ENCODE results near the gene REXO2.

The REXO2 gene

DNA sequence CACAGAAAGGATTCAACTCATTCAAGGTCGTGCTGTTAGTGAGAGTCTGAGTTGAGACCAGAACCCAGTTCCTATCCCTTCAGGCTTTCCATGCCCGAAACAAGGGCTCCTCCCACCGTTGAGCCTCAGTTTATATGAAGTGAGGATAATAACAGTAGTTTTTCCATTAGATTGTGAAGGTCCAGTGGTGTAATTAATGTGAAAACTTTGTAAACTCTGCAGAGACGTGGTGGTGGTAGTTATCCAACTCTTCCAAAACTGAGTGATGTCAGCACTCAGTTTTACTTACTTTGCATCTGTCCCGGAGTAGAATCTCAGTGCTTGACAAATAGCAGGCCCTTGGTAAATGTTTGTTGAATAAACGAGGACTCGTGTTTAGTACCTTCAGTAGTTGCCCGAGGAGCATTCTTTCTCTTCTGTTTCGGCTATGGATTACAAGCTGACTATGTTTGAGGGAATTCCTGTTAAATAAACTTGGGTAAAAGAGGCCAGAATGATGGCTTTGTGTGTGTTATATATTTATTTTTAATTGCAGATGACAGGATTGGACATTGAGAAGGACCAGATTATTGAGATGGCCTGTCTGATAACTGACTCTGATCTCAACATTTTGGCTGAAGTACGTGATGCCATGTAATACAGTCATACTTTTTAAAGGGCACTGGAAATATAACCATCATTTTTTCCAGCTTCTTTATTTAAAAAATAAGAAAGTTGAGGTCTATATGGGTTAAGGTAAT, 1.0 kb downstream of the REXO2 start:
- Histone ChIP-seq H3K27ac (ENCODE audit: low read depth in 2 of 2, low read length in 2 of 2) (peak overlapping the region; percentile 79 to 80), H3K27me3 (ENCODE audit: control insufficient read depth in 2 of 2, insufficient read depth in 2 of 2, low read length in 2 of 2) (no peaks in the 10 kb centered on the region), H3K9ac (ENCODE audit: low read depth in 1 of 2, low read length in 2 of 2) (peak overlapping the region; percentile 80 to 83), H3K36me3 (ENCODE audit: control insufficient read depth in 2 of 2, insufficient read depth in 2 of 2, low read length in 2 of 2) (peaks cover 4 to 7% of the 10 kb centered on the region in 2 donors), H3K4me3 (ENCODE audit: low read length in 2 of 2) (peak overlapping the region; percentile 91), H3K9me3 (ENCODE audit: control insufficient read depth in 2 of 2, low read length in 2 of 2) (no peaks in the 10 kb centered on the region), H3K4me1 (ENCODE audit: control insufficient read depth in 2 of 2, insufficient read depth in 2 of 2, low read length in 2 of 2) (peaks cover 6 to 10% of the 10 kb centered on the region in 2 donors)

- H3K27me3 ChIP-seq (ENCODE audit: control insufficient read depth in 2 of 2, insufficient read depth in 2 of 2, low read length in 2 of 2): no peaks in the 10 kb centered on the region
- peaks cover 4 to 7% of the 10 kb centered on the region in 2 donors for H3K36me3 ChIP-seq (ENCODE audit: control insufficient read depth in 2 of 2, insufficient read depth in 2 of 2, low read length in 2 of 2)
- H3K4me1 ChIP-seq (ENCODE audit: control insufficient read depth in 2 of 2, insufficient read depth in 2 of 2, low read length in 2 of 2): peaks cover 6 to 10% of the 10 kb centered on the region in 2 donors
- no peak overlapping the region for H3K4me3 ChIP-seq (ENCODE audit: low read length in 2 of 2)
- H3K9ac ChIP-seq (ENCODE audit: low read depth in 1 of 2, low read length in 2 of 2): no peak overlapping the region
- H3K9me3 ChIP-seq (ENCODE audit: control insufficient read depth in 2 of 2, low read length in 2 of 2): no peaks in the 10 kb centered on the region
- H3K27ac ChIP-seq (ENCODE audit: low read depth in 2 of 2, low read length in 2 of 2): no peak overlapping the region
Measured at GRCh38 chr11:114440971-114441763, 1.9 kb downstream of the REXO2 start.

DNA sequence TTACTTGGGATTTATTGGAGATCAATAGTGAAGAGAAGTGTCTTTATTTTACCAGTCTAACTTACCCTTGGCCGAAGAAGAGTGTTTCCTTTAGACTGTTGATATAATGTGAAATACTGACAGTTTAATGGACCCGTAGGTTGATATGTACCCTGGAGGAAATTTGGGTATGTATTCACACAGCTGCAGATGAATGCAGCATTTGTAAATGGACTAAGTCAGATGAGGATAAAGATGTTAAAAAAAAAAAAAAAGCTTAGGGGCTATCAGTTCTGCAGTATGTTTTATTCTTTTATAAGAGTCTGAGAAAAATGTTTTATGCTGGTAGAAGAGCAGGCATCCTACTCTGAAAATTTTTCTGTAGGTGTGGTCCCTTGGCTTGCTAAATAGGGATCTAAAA, 2.7 kb downstream of the REXO2 start:
- Histone ChIP-seq H3K27ac (ENCODE audit: low read depth in 2 of 2, low read length in 2 of 2) (no peak overlapping the region), H3K4me1 (ENCODE audit: control insufficient read depth in 2 of 2, insufficient read depth in 2 of 2, low read length in 2 of 2) (peaks cover 6 to 10% of the 10 kb centered on the region in 2 donors), H3K9me3 (ENCODE audit: control insufficient read depth in 2 of 2, low read length in 2 of 2) (no peaks in the 10 kb centered on the region), H3K36me3 (ENCODE audit: control insufficient read depth in 2 of 2, insufficient read depth in 2 of 2, low read length in 2 of 2) (peaks cover 4 to 10% of the 10 kb centered on the region in 2 donors), H3K9ac (ENCODE audit: low read depth in 1 of 2, low read length in 2 of 2) (no peak overlapping the region), H3K4me3 (ENCODE audit: low read length in 2 of 2) (no peak overlapping the region), H3K27me3 (ENCODE audit: control insufficient read depth in 2 of 2, insufficient read depth in 2 of 2, low read length in 2 of 2) (no peaks in the 10 kb centered on the region)

GRCh38 chr11:114442536-114442935, 3.3 kb downstream of the REXO2 start:
- H3K9ac ChIP-seq (ENCODE audit: low read depth in 1 of 2, low read length in 2 of 2): no peak overlapping the region
- no peak overlapping the region for H3K27ac ChIP-seq (ENCODE audit: low read depth in 2 of 2, low read length in 2 of 2)
- H3K4me3 ChIP-seq (ENCODE audit: low read length in 2 of 2): no peak overlapping the region
- peaks cover 4 to 10% of the 10 kb centered on the region in 2 donors for H3K36me3 ChIP-seq (ENCODE audit: control insufficient read depth in 2 of 2, insufficient read depth in 2 of 2, low read length in 2 of 2)
- no peaks in the 10 kb centered on the region for H3K9me3 ChIP-seq (ENCODE audit: control insufficient read depth in 2 of 2, low read length in 2 of 2)
- H3K4me1 ChIP-seq (ENCODE audit: control insufficient read depth in 2 of 2, insufficient read depth in 2 of 2, low read length in 2 of 2): peaks cover 6 to 10% of the 10 kb centered on the region in 2 donors
- H3K27me3 ChIP-seq (ENCODE audit: control insufficient read depth in 2 of 2, insufficient read depth in 2 of 2, low read length in 2 of 2): no peaks in the 10 kb centered on the region

GRCh38 chr11:114447444-114447843, 8.2 kb downstream of the REXO2 start:
- Histone ChIP-seq H3K4me3 (ENCODE audit: low read length in 2 of 2) (no peak overlapping the region), H3K9me3 (ENCODE audit: control insufficient read depth in 2 of 2, low read length in 2 of 2) (no peaks in the 10 kb centered on the region), H3K4me1 (ENCODE audit: control insufficient read depth in 2 of 2, insufficient read depth in 2 of 2, low read length in 2 of 2) (no peaks in the 10 kb centered on the region), H3K36me3 (ENCODE audit: control insufficient read depth in 2 of 2, insufficient read depth in 2 of 2, low read length in 2 of 2) (peaks cover 21 to 23% of the 10 kb centered on the region in 2 donors), H3K27ac (ENCODE audit: low read depth in 2 of 2, low read length in 2 of 2) (no peak overlapping the region), H3K9ac (ENCODE audit: low read depth in 1 of 2, low read length in 2 of 2) (no peak overlapping the region), H3K27me3 (ENCODE audit: control insufficient read depth in 2 of 2, insufficient read depth in 2 of 2, low read length in 2 of 2) (no peaks in the 10 kb centered on the region)

DNA sequence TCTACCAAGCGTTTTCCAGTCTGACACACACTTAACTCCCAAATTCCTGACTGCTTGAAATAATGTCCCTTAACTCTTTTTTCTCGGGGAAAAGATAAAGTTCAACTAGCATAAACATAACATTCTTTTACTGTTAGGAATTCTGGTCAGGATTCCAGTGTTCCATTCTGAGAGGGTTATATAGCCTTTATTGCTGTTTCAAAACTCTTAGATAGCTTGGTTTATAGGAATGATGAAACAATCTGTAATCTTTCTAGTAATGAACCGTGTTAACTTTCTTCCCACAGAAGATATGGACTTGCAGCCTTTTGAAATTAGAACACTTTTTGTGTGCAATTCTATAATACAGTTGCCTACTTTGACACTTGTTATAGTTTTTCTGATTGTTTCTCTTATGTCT, 8.6 kb downstream of the REXO2 start:
- Histone ChIP-seq H3K27me3 (ENCODE audit: control insufficient read depth in 2 of 2, insufficient read depth in 2 of 2, low read length in 2 of 2) (no peaks in the 10 kb centered on the region), H3K36me3 (ENCODE audit: control insufficient read depth in 2 of 2, insufficient read depth in 2 of 2, low read length in 2 of 2) (peaks cover 22 to 24% of the 10 kb centered on the region in 2 donors), H3K4me3 (ENCODE audit: low read length in 2 of 2) (no peak overlapping the region), H3K9ac (ENCODE audit: low read depth in 1 of 2, low read length in 2 of 2) (no peak overlapping the region), H3K27ac (ENCODE audit: low read depth in 2 of 2, low read length in 2 of 2) (no peak overlapping the region), H3K4me1 (ENCODE audit: control insufficient read depth in 2 of 2, insufficient read depth in 2 of 2, low read length in 2 of 2) (no peaks in the 10 kb centered on the region), H3K9me3 (ENCODE audit: control insufficient read depth in 2 of 2, low read length in 2 of 2) (no peaks in the 10 kb centered on the region)

- Histone ChIP-seq H3K4me3 (ENCODE audit: low read length in 2 of 2) (no peak overlapping the region), H3K27ac (ENCODE audit: low read depth in 2 of 2, low read length in 2 of 2) (no peak overlapping the region), H3K9ac (ENCODE audit: low read depth in 1 of 2, low read length in 2 of 2) (no peak overlapping the region), H3K9me3 (ENCODE audit: control insufficient read depth in 2 of 2, low read length in 2 of 2) (no peaks in the 10 kb centered on the region), H3K4me1 (ENCODE audit: control insufficient read depth in 2 of 2, insufficient read depth in 2 of 2, low read length in 2 of 2) (no peaks in the 10 kb centered on the region), H3K36me3 (ENCODE audit: control insufficient read depth in 2 of 2, insufficient read depth in 2 of 2, low read length in 2 of 2) (peaks cover 20 to 25% of the 10 kb centered on the region in 2 donors), H3K27me3 (ENCODE audit: control insufficient read depth in 2 of 2, insufficient read depth in 2 of 2, low read length in 2 of 2) (no peaks in the 10 kb centered on the region)
Measured at GRCh38 chr11:114448749-114449482, 9.6 kb downstream of the REXO2 start.

GRCh38 chr11:114449845-114450244, 10.6 kb downstream of the REXO2 start:
- Histone ChIP-seq H3K9ac (ENCODE audit: low read depth in 1 of 2, low read length in 2 of 2) (no peak overlapping the region), H3K4me1 (ENCODE audit: control insufficient read depth in 2 of 2, insufficient read depth in 2 of 2, low read length in 2 of 2) (no peaks in the 10 kb centered on the region), H3K36me3 (ENCODE audit: control insufficient read depth in 2 of 2, insufficient read depth in 2 of 2, low read length in 2 of 2) (peaks cover 19 to 20% of the 10 kb centered on the region in 2 donors)

GRCh38 chr11:114452399-114452798, 13.1 kb downstream of the REXO2 start:
- Histone ChIP-seq H3K27me3 (ENCODE audit: control insufficient read depth in 2 of 2, insufficient read depth in 2 of 2, low read length in 2 of 2) (no peaks in the 10 kb centered on the region), H3K36me3 (ENCODE audit: control insufficient read depth in 2 of 2, insufficient read depth in 2 of 2, low read length in 2 of 2) (peaks cover 17 to 19% of the 10 kb centered on the region in 2 donors)

More at GRCh38 chr11:114449845-114450244, 10.6 kb downstream of the REXO2 start:
- Histone ChIP-seq H3K27me3 (ENCODE audit: control insufficient read depth in 2 of 2, insufficient read depth in 2 of 2, low read length in 2 of 2) (no peaks in the 10 kb centered on the region), H3K9me3 (ENCODE audit: control insufficient read depth in 2 of 2, low read length in 2 of 2) (no peaks in the 10 kb centered on the region), H3K4me3 (ENCODE audit: low read length in 2 of 2) (no peak overlapping the region), H3K27ac (ENCODE audit: low read depth in 2 of 2, low read length in 2 of 2) (no peak overlapping the region)

DNA sequence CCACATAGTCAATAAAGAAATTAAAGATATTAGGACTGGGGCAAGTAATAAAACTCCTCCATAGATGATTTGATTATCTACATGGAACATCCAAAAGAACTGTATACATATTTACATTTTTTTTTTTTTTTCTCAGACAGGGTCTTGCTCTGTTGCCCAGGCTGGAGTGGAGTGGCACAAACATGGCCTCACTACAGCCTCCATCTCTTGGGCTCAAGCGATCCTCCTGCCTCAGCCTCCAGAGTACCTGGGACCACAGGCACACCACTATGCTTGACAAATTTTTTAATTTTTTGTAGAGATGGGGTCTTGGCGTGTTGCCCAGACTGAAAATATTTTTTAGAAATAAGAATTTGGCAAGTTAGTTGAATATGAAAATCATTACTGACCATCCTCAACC, 24.7 kb downstream of the REXO2 start:
- Histone ChIP-seq H3K4me1 (ENCODE audit: control insufficient read depth in 2 of 2, insufficient read depth in 2 of 2, low read length in 2 of 2) (no peaks in the 10 kb centered on the region), H3K36me3 (ENCODE audit: control insufficient read depth in 2 of 2, insufficient read depth in 2 of 2, low read length in 2 of 2) (no peaks in the 10 kb centered on the region), H3K9ac (ENCODE audit: low read depth in 1 of 2, low read length in 2 of 2) (no peak overlapping the region), H3K27ac (ENCODE audit: low read depth in 2 of 2, low read length in 2 of 2) (no peak overlapping the region), H3K4me3 (ENCODE audit: low read length in 2 of 2) (no peak overlapping the region), H3K9me3 (ENCODE audit: control insufficient read depth in 2 of 2, low read length in 2 of 2) (no peaks in the 10 kb centered on the region), H3K27me3 (ENCODE audit: control insufficient read depth in 2 of 2, insufficient read depth in 2 of 2, low read length in 2 of 2) (no peaks in the 10 kb centered on the region)

More at GRCh38 chr11:114452399-114452798, 13.1 kb downstream of the REXO2 start:
- Histone ChIP-seq H3K4me3 (ENCODE audit: low read length in 2 of 2) (no peak overlapping the region), H3K27ac (ENCODE audit: low read depth in 2 of 2, low read length in 2 of 2) (no peak overlapping the region), H3K9ac (ENCODE audit: low read depth in 1 of 2, low read length in 2 of 2) (no peak overlapping the region), H3K9me3 (ENCODE audit: control insufficient read depth in 2 of 2, low read length in 2 of 2) (no peaks in the 10 kb centered on the region), H3K4me1 (ENCODE audit: control insufficient read depth in 2 of 2, insufficient read depth in 2 of 2, low read length in 2 of 2) (no peaks in the 10 kb centered on the region)
